Measurements from ENCODE around the gene KCNK16. TPM values are rescaled to one million over a fixed set of nuclear protein-coding genes. Genes with fewer than 3 reads are reported as not detected.

KCNK16 gene
- total and polyA plus RNA-seq, 2 of the 13 experiments (the other 11 are each of a cell fraction or from before 2014, with no cell fraction given), result not detected

DNA sequence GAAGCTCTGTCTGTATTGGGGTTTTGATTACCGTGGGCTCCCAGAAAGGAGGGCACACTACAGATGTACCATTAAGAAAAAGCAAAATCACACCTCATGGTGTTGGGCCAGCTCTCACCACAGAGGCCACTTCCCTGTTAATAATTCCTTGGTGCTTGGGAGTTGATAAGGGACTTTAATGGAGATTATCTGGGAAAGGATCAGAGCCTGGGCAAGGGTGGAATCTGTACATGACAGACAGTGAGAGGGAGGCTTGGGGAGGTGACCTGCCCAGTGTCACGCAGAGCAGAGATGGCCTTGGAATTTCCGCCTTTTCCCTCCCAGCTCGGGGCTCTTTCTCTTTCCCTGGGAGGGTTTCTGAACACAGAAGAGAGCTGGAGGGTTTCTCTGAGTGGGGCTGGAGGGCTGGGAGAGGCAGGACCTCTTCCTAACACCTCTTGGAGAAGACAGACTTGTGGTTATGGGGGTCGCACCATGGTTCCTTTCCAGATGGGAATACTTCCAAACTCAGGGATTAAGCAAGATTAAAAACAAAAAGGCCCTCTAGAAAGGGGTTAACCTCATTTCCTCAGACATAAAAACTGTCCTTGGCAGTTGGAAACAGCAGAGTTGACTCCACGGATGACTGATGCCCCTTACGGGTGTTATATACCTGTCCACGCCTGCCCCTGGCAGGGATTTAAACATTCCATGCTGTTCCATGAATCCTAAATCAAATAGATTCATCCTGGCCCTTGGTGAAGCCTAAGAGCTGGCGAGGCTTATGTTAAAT, 16.8 kb upstream of the KCNK16 start:
- H3K27ac ChIP-seq (ENCODE audit: extremely low read length, insufficient read depth, low read length), result no peak overlapping the region
- no peaks in the 10 kb centered on the region for H3K79me2 ChIP-seq (ENCODE audit: insufficient read depth, low read length)
- DNase-seq (ENCODE audit: low spot score), result no peak
- WGBS (ENCODE audit: low lambda C conversion rate), result 20% methylated on average over 9 of the region's 9 CpGs
- H3K4me3 ChIP-seq (replicated peaks in 1 of 3; ENCODE audit: insufficient read depth in 1 of 3, low read depth in 2 of 3, low read length in 3 of 3), result no peak overlapping the region
- no peak overlapping the region for H2AFZ ChIP-seq (ENCODE audit: low read length)
- in situ Hi-C loops (cut with HindIII; ENCODE audit: extremely low pct_ligation_motif_present, low pct_unique_long_range_greater_than_20kb) (no loop called here), intact Hi-C loops (cut with micrococcal nuclease; ENCODE audit: unreplicated experiment) (no loop called here)
- no peaks in the 10 kb centered on the region for H3K36me3 ChIP-seq (replicated peaks in 1 of 2; ENCODE audit: control insufficient read depth in 1 of 2, insufficient read depth in 2 of 2, low read length in 2 of 2)
- no TSS peak for BruUV-seq (replicated peaks)
- no peak for FAIRE-seq
- POLR2A ChIA-PET, result no interaction called here
- CTCF ChIA-PET (ENCODE audit: low intra/inter-chr PET ratio, low total read pairs), result no interaction called here
- no peaks in the 10 kb centered on the region for H3K4me1 ChIP-seq (ENCODE audit: insufficient read depth, low read length)
- no peaks in the 10 kb centered on the region; a peak in 1 of 5 replicates for H3K27me3 ChIP-seq (ENCODE audit: control insufficient read depth in 1 of 2, insufficient read depth in 2 of 2, low read length in 2 of 2)
- TF ChIP-seq ZNF883 (CRISPR knock-in tag; IDR thresholded peaks at IDR 0.05; ENCODE audit: not compliant biosample characterization) (no peak), DNMT3B (CRISPR knock-in tag; conservative IDR thresholded peaks at IDR 0.05) (no peak), ERF (CRISPR knock-in tag; IDR thresholded peaks at IDR 0.05) (no peak), ZSCAN20 (CRISPR knock-in tag; IDR thresholded peaks at IDR 0.05; ENCODE audit: borderline replicate concordance) (no peak), ASH2L (IDR thresholded peaks at IDR 0.05; ENCODE audit: insufficient read length, low read depth, low read length) (no peak), ZSCAN21 (CRISPR knock-in tag; IDR thresholded peaks at IDR 0.05; ENCODE audit: borderline replicate concordance) (no peak)
- TF ChIP-seq, protein P1, sequence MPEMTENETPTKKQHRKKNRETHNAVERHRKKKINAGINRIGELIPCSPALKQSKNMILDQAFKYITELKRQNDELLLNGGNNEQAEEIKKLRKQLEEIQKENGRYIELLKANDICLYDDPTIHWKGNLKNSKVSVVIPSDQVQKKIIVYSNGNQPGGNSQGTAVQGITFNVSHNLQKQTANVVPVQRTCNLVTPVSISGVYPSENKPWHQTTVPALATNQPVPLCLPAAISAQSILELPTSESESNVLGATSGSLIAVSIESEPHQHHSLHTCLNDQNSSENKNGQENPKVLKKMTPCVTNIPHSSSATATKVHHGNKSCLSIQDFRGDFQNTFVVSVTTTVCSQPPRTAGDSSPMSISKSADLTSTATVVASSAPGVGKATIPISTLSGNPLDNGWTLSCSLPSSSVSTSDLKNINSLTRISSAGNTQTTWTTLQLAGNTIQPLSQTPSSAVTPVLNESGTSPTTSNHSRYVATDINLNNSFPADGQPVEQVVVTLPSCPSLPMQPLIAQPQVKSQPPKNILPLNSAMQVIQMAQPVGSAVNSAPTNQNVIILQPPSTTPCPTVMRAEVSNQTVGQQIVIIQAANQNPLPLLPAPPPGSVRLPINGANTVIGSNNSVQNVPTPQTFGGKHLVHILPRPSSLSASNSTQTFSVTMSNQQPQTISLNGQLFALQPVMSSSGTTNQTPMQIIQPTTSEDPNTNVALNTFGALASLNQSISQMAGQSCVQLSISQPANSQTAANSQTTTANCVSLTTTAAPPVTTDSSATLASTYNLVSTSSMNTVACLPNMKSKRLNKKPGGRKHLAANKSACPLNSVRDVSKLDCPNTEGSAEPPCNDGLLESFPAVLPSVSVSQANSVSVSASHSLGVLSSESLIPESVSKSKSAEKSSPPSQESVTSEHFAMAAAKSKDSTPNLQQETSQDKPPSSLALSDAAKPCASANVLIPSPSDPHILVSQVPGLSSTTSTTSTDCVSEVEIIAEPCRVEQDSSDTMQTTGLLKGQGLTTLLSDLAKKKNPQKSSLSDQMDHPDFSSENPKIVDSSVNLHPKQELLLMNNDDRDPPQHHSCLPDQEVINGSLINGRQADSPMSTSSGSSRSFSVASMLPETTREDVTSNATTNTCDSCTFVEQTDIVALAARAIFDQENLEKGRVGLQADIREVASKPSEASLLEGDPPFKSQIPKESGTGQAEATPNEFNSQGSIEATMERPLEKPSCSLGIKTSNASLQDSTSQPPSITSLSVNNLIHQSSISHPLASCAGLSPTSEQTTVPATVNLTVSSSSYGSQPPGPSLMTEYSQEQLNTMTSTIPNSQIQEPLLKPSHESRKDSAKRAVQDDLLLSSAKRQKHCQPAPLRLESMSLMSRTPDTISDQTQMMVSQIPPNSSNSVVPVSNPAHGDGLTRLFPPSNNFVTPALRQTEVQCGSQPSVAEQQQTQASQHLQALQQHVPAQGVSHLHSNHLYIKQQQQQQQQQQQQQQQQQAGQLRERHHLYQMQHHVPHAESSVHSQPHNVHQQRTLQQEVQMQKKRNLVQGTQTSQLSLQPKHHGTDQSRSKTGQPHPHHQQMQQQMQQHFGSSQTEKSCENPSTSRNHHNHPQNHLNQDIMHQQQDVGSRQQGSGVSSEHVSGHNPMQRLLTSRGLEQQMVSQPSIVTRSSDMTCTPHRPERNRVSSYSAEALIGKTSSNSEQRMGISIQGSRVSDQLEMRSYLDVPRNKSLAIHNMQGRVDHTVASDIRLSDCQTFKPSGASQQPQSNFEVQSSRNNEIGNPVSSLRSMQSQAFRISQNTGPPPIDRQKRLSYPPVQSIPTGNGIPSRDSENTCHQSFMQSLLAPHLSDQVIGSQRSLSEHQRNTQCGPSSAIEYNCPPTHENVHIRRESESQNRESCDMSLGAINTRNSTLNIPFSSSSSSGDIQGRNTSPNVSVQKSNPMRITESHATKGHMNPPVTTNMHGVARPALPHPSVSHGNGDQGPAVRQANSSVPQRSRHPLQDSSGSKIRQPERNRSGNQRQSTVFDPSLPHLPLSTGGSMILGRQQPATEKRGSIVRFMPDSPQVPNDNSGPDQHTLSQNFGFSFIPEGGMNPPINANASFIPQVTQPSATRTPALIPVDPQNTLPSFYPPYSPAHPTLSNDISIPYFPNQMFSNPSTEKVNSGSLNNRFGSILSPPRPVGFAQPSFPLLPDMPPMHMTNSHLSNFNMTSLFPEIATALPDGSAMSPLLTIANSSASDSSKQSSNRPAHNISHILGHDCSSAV (CRISPR knock-in tag; IDR thresholded peaks at IDR 0.05; ENCODE audit: borderline replicate concordance), result no peak
- TF ChIP-seq, protein P2, sequence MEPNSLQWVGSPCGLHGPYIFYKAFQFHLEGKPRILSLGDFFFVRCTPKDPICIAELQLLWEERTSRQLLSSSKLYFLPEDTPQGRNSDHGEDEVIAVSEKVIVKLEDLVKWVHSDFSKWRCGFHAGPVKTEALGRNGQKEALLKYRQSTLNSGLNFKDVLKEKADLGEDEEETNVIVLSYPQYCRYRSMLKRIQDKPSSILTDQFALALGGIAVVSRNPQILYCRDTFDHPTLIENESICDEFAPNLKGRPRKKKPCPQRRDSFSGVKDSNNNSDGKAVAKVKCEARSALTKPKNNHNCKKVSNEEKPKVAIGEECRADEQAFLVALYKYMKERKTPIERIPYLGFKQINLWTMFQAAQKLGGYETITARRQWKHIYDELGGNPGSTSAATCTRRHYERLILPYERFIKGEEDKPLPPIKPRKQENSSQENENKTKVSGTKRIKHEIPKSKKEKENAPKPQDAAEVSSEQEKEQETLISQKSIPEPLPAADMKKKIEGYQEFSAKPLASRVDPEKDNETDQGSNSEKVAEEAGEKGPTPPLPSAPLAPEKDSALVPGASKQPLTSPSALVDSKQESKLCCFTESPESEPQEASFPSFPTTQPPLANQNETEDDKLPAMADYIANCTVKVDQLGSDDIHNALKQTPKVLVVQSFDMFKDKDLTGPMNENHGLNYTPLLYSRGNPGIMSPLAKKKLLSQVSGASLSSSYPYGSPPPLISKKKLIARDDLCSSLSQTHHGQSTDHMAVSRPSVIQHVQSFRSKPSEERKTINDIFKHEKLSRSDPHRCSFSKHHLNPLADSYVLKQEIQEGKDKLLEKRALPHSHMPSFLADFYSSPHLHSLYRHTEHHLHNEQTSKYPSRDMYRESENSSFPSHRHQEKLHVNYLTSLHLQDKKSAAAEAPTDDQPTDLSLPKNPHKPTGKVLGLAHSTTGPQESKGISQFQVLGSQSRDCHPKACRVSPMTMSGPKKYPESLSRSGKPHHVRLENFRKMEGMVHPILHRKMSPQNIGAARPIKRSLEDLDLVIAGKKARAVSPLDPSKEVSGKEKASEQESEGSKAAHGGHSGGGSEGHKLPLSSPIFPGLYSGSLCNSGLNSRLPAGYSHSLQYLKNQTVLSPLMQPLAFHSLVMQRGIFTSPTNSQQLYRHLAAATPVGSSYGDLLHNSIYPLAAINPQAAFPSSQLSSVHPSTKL (CRISPR knock-in tag; IDR thresholded peaks at IDR 0.05), result 0 out of 2 replicates have a peak, but pooled peaks have one; percentile 10
- H3K9ac ChIP-seq (ENCODE audit: insufficient read depth, low read depth, low read length), result no peak overlapping the region
- H4K20me1 ChIP-seq (ENCODE audit: insufficient read depth, low read length), result no peaks in the 10 kb centered on the region
- H3K9me3 ChIP-seq (ENCODE audit: low read length), result no peaks in the 10 kb centered on the region
- H3K4me2 ChIP-seq (ENCODE audit: low read depth, low read length), result no peak overlapping the region
- ATAC-seq, result peak; percentile 60; the same call in 2 of the 3 replicates

Measured in HepG2 (cell line).